Fibroblast of peridontal ligament (primary cell): Measurements from ENCODE around the gene MAGEB6.
"Not testable (repeated sequence)": the region's sequence is repeated elsewhere in the genome, so short reads cannot be mapped to it uniquely, and the experiment has no call there.

Source experiments
- DNase-seq: peaks from one replicate; pipeline ENCODE4 v3.0.0-alpha.2; 2010; ENCODE audit errors: extremely low read depth

The MAGEB6 gene

GRCh38 chrX:26192204-26192603, at the start of gene MAGEB6:
Gene MAGEB6, plus strand, starts transcription at chrX:26192440. Its CDS starts 1,407 bp downstream, at chrX:26193847.
- no peak for DNase-seq

- no peak for DNase-seq
Observed at GRCh38 chrX:26146024-26146423, 46.2 kb upstream of the MAGEB6 start.

GRCh38 chrX:26160301-26160700, 31.9 kb upstream of the MAGEB6 start, which contains the start of gene MAGEB6B:
Gene MAGEB6B, plus strand, starts transcription at chrX:26160601. Its CDS starts 0 bp downstream, at chrX:26160601.
- DNase-seq, result no peak

- DNase-seq, result no peak
Observed at GRCh38 chrX:26203561-26203960, 11.3 kb downstream of the MAGEB6 start.

- not testable (repeated sequence) for DNase-seq
Observed at GRCh38 chrX:26204717-26205116, 12.5 kb downstream of the MAGEB6 start.

GRCh38 chrX:26208012-26208411, 15.8 kb downstream of the MAGEB6 start:
- no peak for DNase-seq

GRCh38 chrX:26215869-26216268, 23.6 kb downstream of the MAGEB6 start, which contains the start of gene MAGEB5:
Gene MAGEB5, plus strand, starts transcription at chrX:26216169. Its CDS starts 1,133 bp downstream, at chrX:26217302.
- no peak for DNase-seq

- no peak for DNase-seq
Observed at GRCh38 chrX:26219351-26219750, 27.1 kb downstream of the MAGEB6 start.

GRCh38 chrX:26234177-26234576, 41.9 kb downstream of the MAGEB6 start:
- DNase-seq, result no peak
